HepG2 (cell line): Measurements from ENCODE around the gene NIPAL4.

Experiments used
- PPARG ChIP-seq: conservative IDR thresholded peaks from 2 replicates; pipeline ENCODE4 v1.6.1; 2016; ENCODE audit warnings: missing biosample characterization, missing genetic modification reagents
- TF ChIP-seq, protein P1 (sequence below): sonication (generic); formaldehyde crosslinking; conservative IDR thresholded peaks from 2 replicates; pipeline ENCODE4 v1.5.0; 2020; ENCODE audit warnings: missing genetic modification reagents

DNA sequence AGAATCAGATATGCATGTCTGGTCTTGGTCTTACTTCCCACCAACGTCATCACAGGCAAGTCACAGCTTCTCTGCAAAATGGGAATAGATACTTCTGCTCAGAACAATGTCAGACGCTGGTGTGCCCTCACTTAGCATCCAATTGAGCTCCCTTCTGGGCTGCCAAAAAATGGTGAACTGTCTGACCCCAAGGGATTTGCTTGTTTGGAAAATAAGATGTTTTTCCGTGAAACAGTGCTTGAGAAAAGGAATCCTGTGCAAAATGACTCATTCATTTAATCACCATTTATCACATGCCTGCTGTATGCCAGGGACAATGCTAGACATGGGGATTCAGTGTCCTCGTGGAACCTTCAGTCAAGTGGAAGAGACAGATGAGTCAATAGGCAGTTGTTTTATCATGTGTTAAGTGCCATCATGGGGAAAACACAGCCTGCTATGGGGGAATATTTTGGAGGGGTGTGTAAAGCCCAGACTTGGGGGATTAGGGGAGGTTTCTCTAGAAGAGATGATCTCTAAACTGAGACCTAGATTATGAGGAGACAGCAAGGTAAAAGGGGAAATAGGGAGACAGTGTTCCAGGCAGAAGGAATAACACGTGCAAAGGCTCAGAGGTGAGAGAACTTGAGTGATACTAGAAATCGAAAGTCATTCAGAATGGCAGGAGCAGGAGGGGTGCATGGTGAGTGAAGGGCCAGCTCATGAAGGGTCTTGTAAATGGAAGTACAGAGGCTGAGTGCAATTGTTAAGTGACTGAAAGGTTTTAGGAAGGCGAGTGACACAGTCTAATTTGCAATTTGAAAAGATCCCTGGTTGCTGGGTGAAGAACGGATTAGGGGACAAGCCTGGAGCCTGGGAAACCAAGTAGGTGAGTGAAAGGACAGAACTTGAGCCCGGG, 3.9 kb downstream of the NIPAL4 start:
- TF ChIP-seq, protein P1, sequence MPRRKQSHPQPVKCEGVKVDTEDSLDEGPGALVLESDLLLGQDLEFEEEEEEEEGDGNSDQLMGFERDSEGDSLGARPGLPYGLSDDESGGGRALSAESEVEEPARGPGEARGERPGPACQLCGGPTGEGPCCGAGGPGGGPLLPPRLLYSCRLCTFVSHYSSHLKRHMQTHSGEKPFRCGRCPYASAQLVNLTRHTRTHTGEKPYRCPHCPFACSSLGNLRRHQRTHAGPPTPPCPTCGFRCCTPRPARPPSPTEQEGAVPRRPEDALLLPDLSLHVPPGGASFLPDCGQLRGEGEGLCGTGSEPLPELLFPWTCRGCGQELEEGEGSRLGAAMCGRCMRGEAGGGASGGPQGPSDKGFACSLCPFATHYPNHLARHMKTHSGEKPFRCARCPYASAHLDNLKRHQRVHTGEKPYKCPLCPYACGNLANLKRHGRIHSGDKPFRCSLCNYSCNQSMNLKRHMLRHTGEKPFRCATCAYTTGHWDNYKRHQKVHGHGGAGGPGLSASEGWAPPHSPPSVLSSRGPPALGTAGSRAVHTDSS (CRISPR knock-in tag) = no peak
- no peak for TF ChIP-seq PPARG (CRISPR knock-in tag)
